Breast epithelium (tissue), 4 donors: Measurements from ENCODE around the gene UBL7. TPM values are rescaled to one million over a fixed set of nuclear protein-coding genes. Genes with fewer than 3 reads are reported as not detected.

ENCODE experiments used
- DNase-seq, 2 donors: peaks; one replicate each; pipeline ENCODE4 v3.0.0-alpha.2; 2019; ENCODE audit warnings: low spot score in 2 of 2
- H3K27ac ChIP-seq, 2 donors: fragments of 200-600 bp; sonication (generic) in 1 of 2; one replicate each; pipeline ENCODE4 v1.5.1; 2016 to 2019; ENCODE audit warnings: mild to moderate bottlenecking in 1 of 2
- H3K27me3 ChIP-seq, 2 donors: fragments of 200-600 bp; sonication (generic) in 1 of 2; one replicate each; pipeline versions ENCODE4 v1.5.1 to v1.6.0; 2017 to 2019; ENCODE audit warnings: control low read depth in 1 of 2, mild to moderate bottlenecking in 1 of 2
- H3K36me3 ChIP-seq: fragments of 200-600 bp; one replicate; pipeline ENCODE4 v1.5.1; 2019
- H3K4me1 ChIP-seq, 2 donors: fragments of 200-600 bp; sonication (generic); one replicate each; pipeline ENCODE4 v1.5.1; 2016 to 2019; ENCODE audit warnings: control low read depth in 1 of 2
- H3K4me3 ChIP-seq, 3 donors: fragments of 200-600 bp; sonication (generic); 1 replicate in 2 of 3; 2 replicates in 1 of 3; pipeline ENCODE4 v1.5.1; 2016 to 2019; ENCODE audit warnings: mild to moderate bottlenecking in 3 of 3, moderate library complexity in 2 of 3
- H3K9me3 ChIP-seq, 2 donors: fragments of 200-600 bp; sonication (generic) in 1 of 2; one replicate each; pipeline ENCODE4 v1.5.1; 2016 to 2019; ENCODE audit warnings: control low read depth in 1 of 2
- CTCF ChIP-seq, 3 donors: fragments of 450-650 bp; IDR thresholded peaks; one replicate each; pipeline ENCODE4 v1.5.1; 2016 to 2017; ENCODE audit warnings: antibody characterized with exemption in 3 of 3, mild to moderate bottlenecking in 3 of 3, moderate library complexity in 3 of 3
- POLR2A ChIP-seq: fragments of 450-650 bp; IDR thresholded peaks from one replicate; pipeline ENCODE4 v1.6.1; 2016; ENCODE audit warnings: antibody characterized with exemption, mild to moderate bottlenecking, moderate library complexity
- POLR2AphosphoS5 ChIP-seq, 3 donors: sonication (generic); formaldehyde crosslinking; IDR thresholded peaks; one replicate each; pipeline ENCODE4 v1.6.1; 2017; ENCODE audit warnings: antibody characterized with exemption in 3 of 3
- intact Hi-C: fragments of 100-400 bp; cut with DNase I; formaldehyde crosslinking; loops from one replicate; pipeline ENCODE4 v1.15.1; 2023; ENCODE audit warnings: low total_unique reads
- total RNA-seq, 3 donors: library from RNA; depleted of rRNA; stranded (reverse); fragments of >200 nt; gene quantifications; one replicate each; pipeline ENCODE4 v1.1.0, GENCODE V29; 2016

Gene UBL7
- total RNA-seq, 3 donors from 2014 or later: 39.0 to 48.9 (median 44.5) TPM

GRCh38 chr15:74432271-74432967, 28.5 kb downstream of the UBL7 start:
- intact Hi-C loops: no loop called here
- no peak for TF ChIP-seq POLR2AphosphoS5 (IDR thresholded peaks at IDR 0.05)
- TF ChIP-seq POLR2A: no peak
- TF ChIP-seq CTCF (IDR thresholded peaks at IDR 0.05): no peak

DNA sequence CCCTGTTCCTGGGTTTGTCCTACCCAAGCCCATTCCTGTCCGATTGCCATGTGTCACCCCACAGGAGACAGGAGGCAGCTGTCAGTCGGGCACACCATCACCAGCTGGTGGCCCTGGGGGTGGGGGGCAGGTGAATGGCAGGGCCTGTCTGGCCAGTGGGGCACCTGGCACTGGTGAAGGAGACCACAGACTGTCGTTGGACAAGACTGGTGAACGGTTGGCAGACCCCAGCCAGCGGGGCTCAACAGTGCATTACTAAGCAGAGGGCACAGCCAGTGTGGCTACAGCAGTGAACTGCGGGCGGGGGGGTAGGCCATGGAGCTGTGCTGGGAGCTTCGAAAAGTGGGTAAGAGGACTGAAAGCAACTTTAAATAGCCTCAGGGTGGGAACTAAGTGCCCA, 29.3 kb downstream of the UBL7 start:
- Histone ChIP-seq H3K4me3 (no peak overlapping the region), H3K27ac (no peak overlapping the region)

More at GRCh38 chr15:74432271-74432967, 28.5 kb downstream of the UBL7 start:
- peak overlapping the region; percentile 57 to 70 (median 69) for H3K4me3 ChIP-seq
- H3K9me3 ChIP-seq: no peaks in the 10 kb centered on the region
- DNase-seq: no peak
- H3K36me3 ChIP-seq: no peaks in the 10 kb centered on the region
- no peak overlapping the region for H3K27ac ChIP-seq
- H3K27me3 ChIP-seq: peaks cover 3 to 9% of the 10 kb centered on the region in 2 donors
- H3K4me1 ChIP-seq: peaks cover 4 to 8% of the 10 kb centered on the region in 2 donors

DNA sequence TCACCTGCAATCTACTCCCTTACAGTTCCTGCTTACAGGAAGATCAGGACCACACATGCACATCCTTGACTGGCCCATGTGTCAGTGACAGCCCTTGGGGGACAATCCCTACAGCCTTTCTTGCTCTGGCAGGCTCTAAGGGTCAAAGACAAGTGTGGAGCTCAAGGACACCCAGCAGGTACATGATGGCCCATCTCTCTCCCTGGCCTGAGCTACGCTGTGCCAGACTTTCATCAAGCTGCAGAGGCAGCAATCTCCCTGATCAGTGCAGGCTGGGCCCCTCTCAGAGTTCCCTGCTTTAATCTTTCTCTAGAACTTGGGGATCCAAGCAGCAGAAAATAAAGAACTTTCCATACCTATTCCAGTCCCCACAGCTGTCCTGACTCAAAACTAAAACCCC, 29.8 kb downstream of the UBL7 start:
- intact Hi-C loops: no loop called here
- no peak overlapping the region for H3K27ac ChIP-seq
- H3K4me1 ChIP-seq: peaks cover 4 to 8% of the 10 kb centered on the region in 2 donors

More for the DNA sequence above, 29.3 kb downstream of the UBL7 start:
- intact Hi-C loops: no loop called here
- no peak for TF ChIP-seq CTCF (IDR thresholded peaks at IDR 0.05)
- no peak for TF ChIP-seq POLR2A
- TF ChIP-seq POLR2AphosphoS5 (IDR thresholded peaks at IDR 0.05): no peak
- H3K9me3 ChIP-seq: no peaks in the 10 kb centered on the region
- peaks cover 4 to 8% of the 10 kb centered on the region in 2 donors for H3K4me1 ChIP-seq
- peaks cover 3 to 9% of the 10 kb centered on the region in 2 donors for H3K27me3 ChIP-seq
- DNase-seq: no peak
- no peaks in the 10 kb centered on the region for H3K36me3 ChIP-seq

DNA sequence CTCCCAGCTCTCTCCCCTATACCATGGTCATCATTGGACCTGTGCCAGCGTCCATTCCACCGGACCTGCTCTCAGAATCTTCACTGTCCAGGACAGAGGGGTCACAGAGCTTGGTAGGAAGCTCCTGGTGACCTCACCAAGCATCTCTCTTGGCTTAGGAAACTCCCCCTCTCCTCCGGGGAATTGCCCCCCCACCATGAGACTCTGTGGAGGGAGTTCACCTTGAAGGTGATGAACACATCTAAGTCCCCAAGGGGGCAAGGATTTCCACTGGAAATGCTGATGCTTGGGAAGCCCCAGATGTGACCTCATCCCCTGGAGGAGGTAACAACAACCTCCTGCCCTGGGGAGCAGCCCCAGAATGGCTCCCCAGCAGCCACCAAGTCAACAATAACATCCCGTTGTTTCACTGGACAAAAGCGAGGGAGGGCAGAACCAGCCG, 30.4 kb downstream of the UBL7 start:
- DNase-seq: no peak
- Histone ChIP-seq H3K4me3 (no peak overlapping the region), H3K9me3 (no peaks in the 10 kb centered on the region), H3K36me3 (no peaks in the 10 kb centered on the region), H3K27me3 (peaks cover 3 to 9% of the 10 kb centered on the region in 2 donors), H3K4me1 (peaks cover 4 to 8% of the 10 kb centered on the region in 2 donors), H3K27ac (no peak overlapping the region)
- intact Hi-C loops: no loop called here
- TF ChIP-seq POLR2AphosphoS5 (IDR thresholded peaks at IDR 0.05): no peak

More for the DNA sequence above, 29.8 kb downstream of the UBL7 start:
- no peak for TF ChIP-seq POLR2AphosphoS5 (IDR thresholded peaks at IDR 0.05)
- no peak for TF ChIP-seq POLR2A
- no peak for TF ChIP-seq CTCF (IDR thresholded peaks at IDR 0.05)
- Histone ChIP-seq H3K9me3 (no peaks in the 10 kb centered on the region), H3K27me3 (peaks cover 3 to 9% of the 10 kb centered on the region in 2 donors), H3K4me3 (no peak overlapping the region), H3K36me3 (no peaks in the 10 kb centered on the region)
- DNase-seq: no peak

DNA sequence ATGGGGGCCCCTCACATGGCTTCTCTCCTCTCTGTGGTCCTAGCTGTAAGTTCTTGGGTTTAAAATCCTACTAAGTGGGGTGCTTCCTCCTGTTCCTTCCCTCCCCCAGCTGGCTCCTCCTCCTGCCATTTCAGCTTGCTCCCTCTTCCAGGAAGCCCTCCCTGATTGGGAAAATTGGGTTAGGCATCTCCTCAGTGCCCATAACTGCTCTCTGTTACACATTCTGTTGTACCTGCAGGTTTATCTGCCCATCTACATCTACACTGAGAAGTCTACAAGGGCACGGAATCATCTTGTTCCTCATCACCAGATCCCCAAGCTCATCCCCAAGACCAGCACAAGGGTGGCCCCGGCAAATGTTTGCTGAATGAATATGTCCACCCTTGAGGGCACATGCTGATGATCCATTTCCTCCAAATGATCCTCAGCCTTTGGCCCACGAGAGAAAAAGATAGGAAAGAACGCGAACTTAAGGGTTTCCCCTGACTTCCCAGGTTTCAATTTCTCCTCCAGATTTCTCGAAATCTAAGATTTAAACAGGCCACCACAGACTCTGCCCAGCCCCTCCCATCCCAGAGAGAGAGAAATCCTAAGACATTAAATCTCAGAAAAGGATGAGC, 31.1 kb downstream of the UBL7 start:
- H3K27me3 ChIP-seq: peaks cover 3 to 9% of the 10 kb centered on the region in 2 donors
- TF ChIP-seq CTCF (IDR thresholded peaks at IDR 0.05) (no peak), POLR2A (no peak), POLR2AphosphoS5 (IDR thresholded peaks at IDR 0.05) (no peak)
- no peak overlapping the region for H3K27ac ChIP-seq
- H3K4me3 ChIP-seq: no peak overlapping the region
- no peak for DNase-seq
- intact Hi-C loops: no loop called here
- no peaks in the 10 kb centered on the region for H3K9me3 ChIP-seq
- peaks cover 4 to 8% of the 10 kb centered on the region in 2 donors for H3K4me1 ChIP-seq
- no peaks in the 10 kb centered on the region for H3K36me3 ChIP-seq
